ENCODE measurements around the gene CPN1. TPM values are rescaled to one million over a fixed set of nuclear protein-coding genes. Genes with fewer than 3 reads are reported as not detected.

Gene CPN1
- total and polyA plus RNA-seq, 2 donors = 0.05 to 0.16 TPM

DNA sequence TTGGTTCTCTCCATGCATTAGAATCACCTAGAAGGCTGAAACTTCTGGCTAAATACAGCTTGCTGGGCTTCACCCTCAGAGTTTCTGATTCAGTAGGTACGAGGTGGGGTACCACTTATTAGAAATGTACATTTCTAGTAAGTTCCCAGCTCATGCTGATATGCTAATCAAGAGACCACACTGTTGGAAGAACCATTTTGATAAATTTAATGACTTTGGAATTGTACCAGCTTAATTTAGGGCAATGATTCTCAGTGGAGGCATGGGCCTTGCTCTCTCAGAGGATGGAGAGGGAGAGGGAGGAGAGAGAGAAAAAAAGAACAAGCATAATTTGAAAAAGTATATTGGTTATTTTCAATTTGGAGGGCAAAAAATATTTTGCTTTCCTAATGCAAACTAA, 20.3 kb downstream of the CPN1 start:
- Histone ChIP-seq H3K36me3 (ENCODE audit: insufficient read depth) (no peaks in the 10 kb centered on the region), H3K27ac (ENCODE audit: low read depth) (no peak overlapping the region), H3K4me3 (ENCODE audit: low read depth, low read length) (no peak overlapping the region), H3K4me1 (ENCODE audit: insufficient read depth) (no peaks in the 10 kb centered on the region)
- DNase-seq (ENCODE audit: extremely low spot score) = no peak
- 70% methylated on average over 1 of the region's 1 CpG for WGBS

DNA sequence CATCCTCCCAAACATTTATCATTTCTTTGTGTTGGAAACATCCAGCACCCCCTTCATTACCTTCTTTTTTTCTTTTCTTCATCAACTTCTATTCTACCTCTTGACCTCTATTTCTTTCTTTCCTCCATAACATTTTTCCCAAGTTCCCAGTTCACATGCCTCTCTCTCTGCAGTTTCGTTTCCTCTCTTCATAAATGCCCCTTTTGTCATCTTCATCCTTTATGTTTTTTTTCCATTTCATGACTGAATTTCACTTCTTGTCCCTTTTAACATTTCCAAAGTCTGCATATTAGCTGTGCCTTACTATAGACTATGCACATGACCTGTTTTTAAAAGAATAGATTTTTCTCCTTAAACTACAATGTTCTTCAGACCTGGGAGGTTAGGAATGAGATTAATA, 23.7 kb downstream of the CPN1 start:
- H3K36me3 ChIP-seq (ENCODE audit: insufficient read depth) = no peaks in the 10 kb centered on the region
- no peak overlapping the region for H3K4me3 ChIP-seq (ENCODE audit: low read depth, low read length)
- DNase-seq (ENCODE audit: extremely low spot score) = no peak
- H3K4me1 ChIP-seq (ENCODE audit: insufficient read depth) = no peaks in the 10 kb centered on the region
- no peak overlapping the region for H3K27ac ChIP-seq (ENCODE audit: low read depth)
- 69% methylated on average over 1 of the region's 1 CpG for WGBS

DNA sequence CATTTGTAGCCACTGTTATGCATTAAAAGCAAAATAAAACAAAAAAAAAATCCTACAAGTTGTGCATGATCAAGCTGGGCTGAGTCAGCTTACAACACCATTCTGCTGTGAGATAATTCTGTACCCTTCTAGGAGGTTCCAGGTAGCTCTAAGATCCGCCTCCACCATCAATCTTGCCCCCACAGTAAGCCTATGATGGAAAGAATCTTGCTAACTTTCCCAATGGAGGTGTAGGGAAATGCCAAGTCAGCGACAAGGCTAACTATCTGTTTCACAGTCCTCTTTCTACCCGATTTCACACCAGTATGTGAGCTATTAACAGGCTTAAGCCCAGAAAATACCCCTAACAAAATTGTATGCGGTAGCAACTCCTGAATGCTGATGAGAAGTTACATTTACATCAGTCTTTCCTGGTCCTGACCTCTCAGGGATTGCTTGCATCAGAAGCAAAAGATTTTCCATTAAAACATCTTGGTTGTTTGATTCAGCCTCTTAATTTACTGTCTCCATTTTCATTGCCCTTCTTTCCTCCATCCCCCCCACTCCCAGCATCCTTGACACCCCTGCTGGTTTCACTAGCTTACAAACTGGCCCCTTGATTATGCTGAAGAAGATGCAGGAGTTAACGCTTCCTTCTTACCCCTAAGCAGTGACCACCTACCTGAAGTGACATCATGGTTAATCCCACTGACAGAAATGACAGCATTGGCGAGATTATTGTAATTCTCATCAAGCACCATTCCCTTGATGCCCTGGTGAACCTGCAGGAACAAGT, 27.8 kb downstream of the CPN1 start:
- Histone ChIP-seq H3K4me3 (ENCODE audit: low read depth, low read length) (no peak overlapping the region), H3K36me3 (ENCODE audit: insufficient read depth) (no peaks in the 10 kb centered on the region), H3K27ac (ENCODE audit: low read depth) (no peak overlapping the region), H3K4me1 (ENCODE audit: insufficient read depth) (no peaks in the 10 kb centered on the region)
- no peak for DNase-seq (ENCODE audit: extremely low spot score)
- WGBS = 45% methylated on average over 6 of the region's 6 CpGs

DNA sequence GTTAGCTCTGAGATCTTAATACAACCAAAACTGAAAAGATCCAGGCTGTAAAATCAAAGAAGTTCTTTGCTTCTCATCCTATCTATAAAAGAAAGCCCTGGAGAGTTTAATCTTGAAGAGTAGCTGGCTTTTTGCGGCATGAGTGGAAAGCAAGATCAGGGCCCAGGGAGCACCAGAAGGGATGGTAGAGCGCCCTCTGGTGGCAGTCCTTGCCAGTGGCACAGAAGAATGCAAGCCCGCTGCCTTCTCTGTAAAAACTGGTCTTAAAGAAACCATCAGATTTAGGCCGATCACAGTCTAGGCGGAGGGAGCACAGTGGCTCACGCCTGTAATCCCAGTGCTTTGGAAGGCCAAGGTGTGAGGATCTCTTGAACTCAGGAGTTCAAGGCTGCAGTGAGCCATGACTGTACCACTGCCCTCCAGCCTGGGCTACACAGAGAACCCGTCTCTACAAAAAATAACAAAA, 35.6 kb downstream of the CPN1 start:
- no peaks in the 10 kb centered on the region for H3K36me3 ChIP-seq (ENCODE audit: insufficient read depth)
- H3K4me1 ChIP-seq (ENCODE audit: insufficient read depth) = peaks cover 2% of the 10 kb centered on the region
- DNase-seq (ENCODE audit: extremely low spot score) = peak; percentile 72
- no peak overlapping the region for H3K27ac ChIP-seq (ENCODE audit: low read depth)
- H3K4me3 ChIP-seq (ENCODE audit: low read depth, low read length) = no peak overlapping the region
- 18% methylated on average over 7 of the region's 7 CpGs for WGBS

DNA sequence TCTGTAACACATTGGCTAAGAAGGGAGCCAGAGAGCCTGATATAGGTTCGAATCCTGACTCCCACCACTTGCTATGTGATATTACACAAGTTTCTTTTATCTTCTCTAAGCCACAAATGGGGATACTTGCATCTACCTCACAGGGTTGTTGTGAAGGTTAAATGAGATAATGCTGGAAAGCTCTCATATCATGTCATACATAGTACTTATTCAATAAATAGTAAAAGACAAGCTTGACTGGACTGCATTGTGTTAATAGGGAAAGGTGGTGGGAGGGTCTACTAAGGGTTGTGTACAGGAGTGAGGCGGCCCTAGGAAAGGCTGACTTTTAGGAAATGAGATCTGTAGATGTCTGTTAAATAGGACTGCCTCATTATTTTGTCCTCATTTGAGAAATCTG, 36.1 kb downstream of the CPN1 start:
- Histone ChIP-seq H3K4me3 (ENCODE audit: low read depth, low read length) (no peak overlapping the region), H3K36me3 (ENCODE audit: insufficient read depth) (no peaks in the 10 kb centered on the region), H3K4me1 (ENCODE audit: insufficient read depth) (peaks cover 2% of the 10 kb centered on the region), H3K27ac (ENCODE audit: low read depth) (peak overlapping the region; percentile 55)
- DNase-seq (ENCODE audit: extremely low spot score) = no peak
- WGBS = 59% methylated on average over 2 of the region's 2 CpGs

DNA sequence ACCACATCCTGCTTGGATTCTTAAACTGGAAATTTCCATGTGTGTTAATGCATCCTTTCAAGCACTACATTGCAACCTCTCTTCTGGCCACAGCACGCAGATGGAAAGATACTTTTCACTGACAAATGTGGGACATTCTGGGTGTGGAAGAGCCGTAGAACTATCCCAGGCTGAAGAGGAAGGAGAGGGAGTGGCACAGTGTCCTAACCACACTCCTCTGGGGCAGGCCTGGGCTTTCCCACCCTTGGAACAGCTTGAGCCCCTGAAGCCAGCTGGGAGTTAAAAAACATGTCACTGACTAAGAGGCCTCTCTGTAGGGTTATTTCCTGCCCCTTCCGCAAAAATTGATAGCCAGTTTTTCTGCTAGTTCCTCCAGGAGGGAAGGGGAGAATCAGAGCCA, 37.9 kb downstream of the CPN1 start:
- H3K27ac ChIP-seq (ENCODE audit: low read depth) = peak overlapping the region; percentile 80
- WGBS = 28% methylated on average over 3 of the region's 3 CpGs

DNA sequence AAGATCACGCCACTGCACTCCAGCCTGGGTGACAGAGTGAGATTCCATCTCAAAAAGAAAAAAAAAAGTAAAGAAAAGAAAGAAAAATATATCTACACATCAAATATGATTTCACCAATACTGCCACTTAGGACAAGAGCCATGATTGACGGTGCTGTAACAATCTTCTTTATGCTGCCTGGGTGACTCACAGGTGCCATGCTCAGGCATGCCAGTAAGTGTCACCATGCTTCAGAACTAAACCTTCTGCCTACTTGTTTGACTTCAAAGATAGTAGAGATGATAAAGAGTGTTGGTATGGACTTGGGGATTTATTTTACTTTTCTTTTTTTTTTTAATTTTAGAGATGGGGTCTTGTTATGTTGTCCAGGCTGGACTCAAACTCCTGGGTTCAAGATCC, 38.3 kb downstream of the CPN1 start:
- 91% methylated on average over 2 of the region's 2 CpGs for WGBS
- Histone ChIP-seq H3K4me1 (ENCODE audit: insufficient read depth) (peaks cover 2% of the 10 kb centered on the region), H3K27ac (ENCODE audit: low read depth) (peak overlapping the region; percentile 80), H3K4me3 (ENCODE audit: low read depth, low read length) (no peak overlapping the region), H3K36me3 (ENCODE audit: insufficient read depth) (no peaks in the 10 kb centered on the region)
- no peak for DNase-seq (ENCODE audit: extremely low spot score)

More for the DNA sequence above, 37.9 kb downstream of the CPN1 start:
- Histone ChIP-seq H3K36me3 (ENCODE audit: insufficient read depth) (no peaks in the 10 kb centered on the region), H3K4me3 (ENCODE audit: low read depth, low read length) (no peak overlapping the region), H3K4me1 (ENCODE audit: insufficient read depth) (peaks cover 2% of the 10 kb centered on the region)
- no peak for DNase-seq (ENCODE audit: extremely low spot score)

DNA sequence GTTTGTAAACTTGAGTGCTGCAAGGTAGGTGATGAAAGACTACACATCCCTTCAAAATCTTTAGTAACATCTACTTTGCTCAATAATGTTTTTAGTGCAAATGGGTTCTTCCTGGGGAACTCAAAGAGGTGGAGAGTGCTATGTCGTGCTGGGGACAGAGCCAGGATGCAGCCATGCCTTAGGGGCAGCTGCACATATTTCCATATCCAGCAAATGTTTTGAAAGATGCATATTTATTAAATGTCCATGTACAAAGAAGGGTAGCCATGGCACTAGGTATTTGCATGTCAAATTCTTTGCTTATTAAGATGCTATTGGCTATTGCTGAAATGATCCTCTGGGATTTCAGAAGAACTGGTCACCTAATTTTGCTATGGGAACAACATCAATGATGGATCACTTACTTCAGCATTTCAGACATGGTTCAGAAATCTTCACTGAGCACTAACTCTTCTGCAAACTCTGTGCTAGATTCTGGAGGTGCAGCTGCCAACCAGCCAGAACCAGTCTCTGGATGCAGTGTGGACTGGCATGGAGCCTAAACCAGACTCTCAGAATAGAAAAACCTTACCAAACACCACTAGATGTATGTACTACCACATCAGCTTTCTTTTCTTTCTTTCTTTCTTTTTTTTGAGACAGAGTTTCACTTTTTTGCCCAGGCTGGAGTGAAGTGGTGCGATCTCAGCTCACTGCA, 40.2 kb downstream of the CPN1 start:
- 75% methylated on average over 2 of the region's 2 CpGs for WGBS
- Histone ChIP-seq H3K4me3 (ENCODE audit: low read depth, low read length) (no peak overlapping the region), H3K27ac (ENCODE audit: low read depth) (no peak overlapping the region), H3K4me1 (ENCODE audit: insufficient read depth) (peaks cover 2% of the 10 kb centered on the region), H3K36me3 (ENCODE audit: insufficient read depth) (no peaks in the 10 kb centered on the region)
- DNase-seq (ENCODE audit: extremely low spot score) = no peak

DNA sequence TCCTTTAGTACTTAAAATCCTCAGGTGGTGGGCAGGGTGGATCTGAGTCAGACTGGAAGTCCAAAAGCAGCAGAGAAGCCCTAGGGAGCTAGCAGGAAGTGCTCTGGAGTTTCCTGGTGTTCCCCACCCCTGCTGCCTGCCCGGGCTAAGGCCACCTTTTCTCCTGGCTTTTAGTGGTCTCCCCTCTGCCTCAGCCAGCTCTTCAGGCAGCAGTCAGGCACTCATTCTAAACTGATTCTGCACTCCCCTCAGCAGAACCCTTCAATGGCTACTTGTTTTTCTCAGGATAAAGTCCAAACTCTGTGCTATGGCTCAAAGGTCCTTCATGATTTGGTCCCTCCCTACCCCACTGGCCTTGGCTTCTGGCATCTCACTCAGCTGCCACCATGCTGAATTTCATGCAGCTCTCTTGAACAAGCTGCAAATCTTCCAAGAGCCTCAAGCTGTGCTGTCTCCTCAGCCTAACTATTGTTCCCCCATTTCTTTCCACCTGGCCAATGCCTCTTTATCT, 43.1 kb downstream of the CPN1 start:
- 54% methylated on average over 1 of the region's 1 CpG for WGBS
- H3K4me1 ChIP-seq (ENCODE audit: insufficient read depth) = peaks cover under 1% of the 10 kb centered on the region
- DNase-seq (ENCODE audit: extremely low spot score) = no peak

DNA sequence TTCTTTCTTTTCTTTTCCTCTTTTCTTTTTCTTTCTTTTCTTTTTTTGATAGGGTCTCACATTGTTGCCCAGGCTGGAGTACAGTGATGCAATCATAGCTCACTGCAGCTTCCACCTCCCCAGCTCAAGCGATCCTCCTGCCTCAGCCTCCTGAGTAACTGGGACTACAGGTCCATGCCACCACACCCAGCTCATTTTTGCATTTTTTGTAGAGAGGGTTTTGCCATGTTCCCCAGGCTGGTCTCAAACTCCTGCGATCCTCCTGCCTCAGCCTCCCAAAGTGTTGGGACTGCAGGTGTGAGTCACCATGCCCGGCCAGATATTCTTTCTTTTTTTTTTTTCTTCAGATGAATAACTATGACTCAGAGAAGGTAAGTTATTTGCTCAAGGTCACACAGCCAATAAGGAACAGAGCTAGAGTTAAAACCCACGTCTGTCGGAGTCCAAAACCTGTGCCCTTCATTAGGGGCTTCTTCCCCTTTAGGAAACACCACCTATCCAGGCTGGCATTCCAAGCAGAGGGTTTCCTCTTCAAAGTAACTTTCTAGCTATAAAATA, 43.8 kb downstream of the CPN1 start:
- 70% methylated on average over 5 of the region's 5 CpGs for WGBS
- Histone ChIP-seq H3K36me3 (ENCODE audit: insufficient read depth) (no peaks in the 10 kb centered on the region), H3K4me3 (ENCODE audit: low read depth, low read length) (no peak overlapping the region), H3K4me1 (ENCODE audit: insufficient read depth) (no peaks in the 10 kb centered on the region), H3K27ac (ENCODE audit: low read depth) (no peak overlapping the region)
- no peak for DNase-seq (ENCODE audit: extremely low spot score)

More for the DNA sequence above, 43.1 kb downstream of the CPN1 start:
- Histone ChIP-seq H3K36me3 (ENCODE audit: insufficient read depth) (no peaks in the 10 kb centered on the region), H3K4me3 (ENCODE audit: low read depth, low read length) (no peak overlapping the region), H3K27ac (ENCODE audit: low read depth) (no peak overlapping the region)

DNA sequence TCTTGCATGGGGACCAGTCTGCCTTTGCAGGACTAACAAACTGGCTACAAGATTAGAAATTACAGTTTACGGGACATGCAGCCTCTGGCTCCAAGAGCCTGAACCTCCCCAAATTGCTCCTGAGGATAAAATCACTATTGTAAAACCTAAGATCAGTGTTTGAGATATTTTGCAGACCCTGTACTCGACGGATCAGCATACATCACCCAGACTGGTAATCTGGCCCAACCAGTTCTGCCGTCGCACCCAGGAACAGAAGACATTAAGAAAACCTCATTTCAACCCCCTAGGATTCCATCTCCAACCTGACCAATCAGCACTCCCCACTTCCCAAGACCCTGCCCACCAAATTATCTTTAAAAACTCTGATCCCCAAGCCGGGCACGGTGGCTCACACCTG, 44.8 kb downstream of the CPN1 start:
- H3K36me3 ChIP-seq (ENCODE audit: insufficient read depth) = no peaks in the 10 kb centered on the region
- 71% methylated on average over 7 of the region's 7 CpGs for WGBS
- H3K4me3 ChIP-seq (ENCODE audit: low read depth, low read length) = no peak overlapping the region
- DNase-seq (ENCODE audit: extremely low spot score) = no peak
- H3K4me1 ChIP-seq (ENCODE audit: insufficient read depth) = no peaks in the 10 kb centered on the region
- H3K27ac ChIP-seq (ENCODE audit: low read depth) = no peak overlapping the region

DNA sequence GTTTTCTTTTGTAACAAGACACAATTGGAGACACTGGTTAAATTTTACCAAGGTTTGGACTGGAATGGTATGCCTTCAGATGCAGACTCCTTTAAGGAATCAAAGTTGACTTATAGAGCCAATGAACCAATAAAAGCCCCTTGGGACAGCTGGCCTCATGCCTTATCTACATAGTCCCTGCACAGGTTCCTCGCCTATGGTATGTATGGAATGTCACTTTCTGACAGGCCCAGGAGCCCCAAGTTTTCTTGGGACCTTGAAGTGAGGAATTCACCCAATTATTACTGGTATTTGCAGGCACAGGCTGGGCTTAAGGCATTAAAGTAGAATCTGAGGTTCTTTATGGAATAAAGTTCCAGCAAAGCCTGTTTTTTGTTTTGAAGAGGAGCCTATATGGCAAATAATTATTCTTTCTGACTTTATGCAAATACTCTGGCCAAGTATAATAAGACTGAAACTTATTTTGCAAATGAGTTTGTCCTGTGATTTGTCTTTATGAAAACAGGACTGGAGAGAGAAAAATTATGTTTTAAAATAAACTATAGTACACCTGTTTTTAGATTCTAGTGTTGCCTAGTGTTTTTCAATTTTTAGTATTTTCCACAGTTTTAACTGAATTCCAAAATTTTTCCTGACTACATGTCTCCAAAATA, 47.8 kb downstream of the CPN1 start:
- DNase-seq (ENCODE audit: extremely low spot score) = no peak
- H3K27ac ChIP-seq (ENCODE audit: low read depth) = no peak overlapping the region
- H3K36me3 ChIP-seq (ENCODE audit: insufficient read depth) = no peaks in the 10 kb centered on the region
- WGBS = 86% methylated on average over 1 of the region's 1 CpG
- no peaks in the 10 kb centered on the region for H3K4me1 ChIP-seq (ENCODE audit: insufficient read depth)
- H3K4me3 ChIP-seq (ENCODE audit: low read depth, low read length) = no peak overlapping the region

DNA sequence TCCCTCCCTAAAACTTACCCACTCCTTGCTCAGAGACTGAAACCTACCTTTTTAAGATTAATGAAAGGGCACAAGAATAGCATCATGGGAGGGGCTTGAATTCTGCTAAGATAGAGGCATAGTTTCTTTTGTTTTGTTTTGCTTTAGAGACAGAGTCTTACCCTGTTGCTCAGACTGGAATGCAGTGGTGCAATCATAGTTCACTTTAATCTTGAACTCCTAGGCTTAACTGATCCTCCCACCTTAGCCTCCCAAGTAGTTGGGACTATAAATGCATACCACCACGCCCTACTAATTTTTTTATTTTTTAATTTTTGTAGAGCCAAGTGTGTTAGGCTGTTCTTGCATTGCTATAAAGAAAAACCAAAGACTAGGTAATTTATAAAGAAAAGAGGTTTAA, 54.3 kb downstream of the CPN1 start:
- no peaks in the 10 kb centered on the region for H3K4me1 ChIP-seq (ENCODE audit: insufficient read depth)
- H3K27ac ChIP-seq (ENCODE audit: low read depth) = no peak overlapping the region
- DNase-seq (ENCODE audit: extremely low spot score) = no peak
- H3K36me3 ChIP-seq (ENCODE audit: insufficient read depth) = no peaks in the 10 kb centered on the region
- no peak overlapping the region for H3K4me3 ChIP-seq (ENCODE audit: low read depth, low read length)
- WGBS = 95% methylated on average over 1 of the region's 1 CpG
